Ishikawa (cell line): ENCODE data around the gene ACOT8.

Experiments
- CEBPB ChIP-seq: IDR thresholded peaks from 2 replicates; pipeline ENCODE4 v1.6.1; 2012
- CREB1 ChIP-seq: IDR thresholded peaks from 2 replicates; pipeline ENCODE4 v1.6.1; 2012; ENCODE audit warnings: low read depth
- EGR1 ChIP-seq: IDR thresholded peaks from 2 replicates; pipeline ENCODE4 v1.6.1; 2012
- EP300 ChIP-seq: IDR thresholded peaks from 2 replicates; pipeline ENCODE4 v1.6.1; 2012; ENCODE audit warnings: borderline replicate concordance
- FOXM1 ChIP-seq: IDR thresholded peaks from 2 replicates; pipeline ENCODE4 v1.6.1; 2012; ENCODE audit warnings: low read depth, borderline replicate concordance
- NFIC ChIP-seq: IDR thresholded peaks from 2 replicates; pipeline ENCODE4 v1.6.1; 2012
- RAD21 ChIP-seq: IDR thresholded peaks from 2 replicates; pipeline ENCODE4 v1.6.1; 2012; ENCODE audit warnings: low read depth
- TAF1 ChIP-seq: IDR thresholded peaks from 2 replicates; pipeline ENCODE4 v1.6.1; 2012; ENCODE audit warnings: low read depth, mild to moderate bottlenecking
- TCF12 ChIP-seq: IDR thresholded peaks from 2 replicates; pipeline ENCODE4 v1.6.1; 2012; ENCODE audit warnings: low read depth
- TEAD4 ChIP-seq: IDR thresholded peaks from 2 replicates; pipeline ENCODE4 v1.6.1; 2012
- YY1 ChIP-seq: IDR thresholded peaks from 2 replicates; pipeline ENCODE4 v1.6.1; 2012; ENCODE audit warnings: low read depth
- ZBTB7A ChIP-seq: IDR thresholded peaks from 2 replicates; pipeline ENCODE4 v1.6.1; 2012; ENCODE audit warnings: low read depth
- TF ChIP-seq, protein P1 (sequence below): IDR thresholded peaks from 2 replicates; pipeline ENCODE4 v1.6.1; 2012
- TF ChIP-seq, protein P2 (sequence below): IDR thresholded peaks from 2 replicates; pipeline ENCODE4 v1.6.1; 2012; ENCODE audit warnings: low read depth, mild to moderate bottlenecking
- TF ChIP-seq, protein P3 (sequence below): IDR thresholded peaks from 2 replicates; pipeline ENCODE4 v1.6.1; 2012

ACOT8 gene

GRCh38 chr20:45840700-45841198, 16.4 kb downstream of the ACOT8 start:
- no peak for TF ChIP-seq RAD21
- TF ChIP-seq EGR1: no peak
- TF ChIP-seq NFIC: no peak
- no peak for TF ChIP-seq CEBPB
- TF ChIP-seq, protein P1, sequence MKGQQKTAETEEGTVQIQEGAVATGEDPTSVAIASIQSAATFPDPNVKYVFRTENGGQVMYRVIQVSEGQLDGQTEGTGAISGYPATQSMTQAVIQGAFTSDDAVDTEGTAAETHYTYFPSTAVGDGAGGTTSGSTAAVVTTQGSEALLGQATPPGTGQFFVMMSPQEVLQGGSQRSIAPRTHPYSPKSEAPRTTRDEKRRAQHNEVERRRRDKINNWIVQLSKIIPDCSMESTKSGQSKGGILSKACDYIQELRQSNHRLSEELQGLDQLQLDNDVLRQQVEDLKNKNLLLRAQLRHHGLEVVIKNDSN: no peak
- no peak for TF ChIP-seq YY1
- TF ChIP-seq TAF1: no peak
- TF ChIP-seq ZBTB7A: no peak

DNA sequence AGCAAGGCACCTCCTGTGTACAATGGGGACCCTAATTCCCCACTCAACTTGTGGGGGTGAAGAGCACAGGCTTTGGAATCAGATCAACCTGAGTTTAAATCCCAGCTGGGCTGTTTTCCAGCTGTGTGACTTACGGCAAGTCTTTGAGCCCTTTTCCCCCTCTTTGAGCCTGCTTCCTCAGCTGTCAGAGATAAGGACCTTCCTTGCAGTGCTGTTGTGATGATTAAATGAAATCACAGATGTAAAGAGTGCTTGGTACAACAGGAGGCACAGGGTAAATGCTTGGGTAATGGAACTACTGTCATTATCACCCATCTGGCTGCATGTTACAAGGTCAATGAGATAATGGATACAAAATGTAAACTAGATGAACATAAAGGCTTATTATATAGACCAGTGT, 20.4 kb downstream of the ACOT8 start:
- TF ChIP-seq ZBTB7A (no peak), EGR1 (no peak), FOXM1 (no peak), TCF12 (no peak), RAD21 (no peak), EP300 (no peak), TAF1 (no peak), TEAD4 (no peak), CEBPB (no peak), CREB1 (no peak), YY1 (no peak), NFIC (no peak)
- TF ChIP-seq, protein P2, sequence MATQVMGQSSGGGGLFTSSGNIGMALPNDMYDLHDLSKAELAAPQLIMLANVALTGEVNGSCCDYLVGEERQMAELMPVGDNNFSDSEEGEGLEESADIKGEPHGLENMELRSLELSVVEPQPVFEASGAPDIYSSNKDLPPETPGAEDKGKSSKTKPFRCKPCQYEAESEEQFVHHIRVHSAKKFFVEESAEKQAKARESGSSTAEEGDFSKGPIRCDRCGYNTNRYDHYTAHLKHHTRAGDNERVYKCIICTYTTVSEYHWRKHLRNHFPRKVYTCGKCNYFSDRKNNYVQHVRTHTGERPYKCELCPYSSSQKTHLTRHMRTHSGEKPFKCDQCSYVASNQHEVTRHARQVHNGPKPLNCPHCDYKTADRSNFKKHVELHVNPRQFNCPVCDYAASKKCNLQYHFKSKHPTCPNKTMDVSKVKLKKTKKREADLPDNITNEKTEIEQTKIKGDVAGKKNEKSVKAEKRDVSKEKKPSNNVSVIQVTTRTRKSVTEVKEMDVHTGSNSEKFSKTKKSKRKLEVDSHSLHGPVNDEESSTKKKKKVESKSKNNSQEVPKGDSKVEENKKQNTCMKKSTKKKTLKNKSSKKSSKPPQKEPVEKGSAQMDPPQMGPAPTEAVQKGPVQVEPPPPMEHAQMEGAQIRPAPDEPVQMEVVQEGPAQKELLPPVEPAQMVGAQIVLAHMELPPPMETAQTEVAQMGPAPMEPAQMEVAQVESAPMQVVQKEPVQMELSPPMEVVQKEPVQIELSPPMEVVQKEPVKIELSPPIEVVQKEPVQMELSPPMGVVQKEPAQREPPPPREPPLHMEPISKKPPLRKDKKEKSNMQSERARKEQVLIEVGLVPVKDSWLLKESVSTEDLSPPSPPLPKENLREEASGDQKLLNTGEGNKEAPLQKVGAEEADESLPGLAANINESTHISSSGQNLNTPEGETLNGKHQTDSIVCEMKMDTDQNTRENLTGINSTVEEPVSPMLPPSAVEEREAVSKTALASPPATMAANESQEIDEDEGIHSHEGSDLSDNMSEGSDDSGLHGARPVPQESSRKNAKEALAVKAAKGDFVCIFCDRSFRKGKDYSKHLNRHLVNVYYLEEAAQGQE: no peak
- TF ChIP-seq, protein P3, sequence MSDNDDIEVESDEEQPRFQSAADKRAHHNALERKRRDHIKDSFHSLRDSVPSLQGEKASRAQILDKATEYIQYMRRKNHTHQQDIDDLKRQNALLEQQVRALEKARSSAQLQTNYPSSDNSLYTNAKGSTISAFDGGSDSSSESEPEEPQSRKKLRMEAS: no peak
- TF ChIP-seq, protein P1: no peak

DNA sequence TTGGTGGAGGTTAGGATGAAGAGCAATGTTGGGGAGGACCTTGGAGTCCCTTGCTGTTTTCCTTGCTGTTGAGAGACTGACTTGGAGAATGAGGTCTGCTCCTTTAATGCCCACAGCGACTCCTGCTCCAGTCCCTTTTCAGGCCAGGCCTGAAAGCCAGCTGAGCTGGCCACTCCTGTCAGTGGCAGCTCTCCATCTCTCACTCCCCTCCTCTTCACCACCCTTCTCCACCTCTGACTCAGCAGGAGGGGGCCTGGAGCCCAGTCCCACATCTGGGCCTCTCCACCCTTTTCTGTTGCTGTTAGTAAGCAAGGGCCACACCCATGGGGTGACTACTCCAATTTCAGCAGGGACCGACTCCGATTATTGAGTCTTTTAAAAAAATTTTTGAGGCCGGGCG, 21.4 kb downstream of the ACOT8 start:
- TF ChIP-seq CEBPB (no peak), FOXM1 (no peak), YY1 (no peak), TEAD4 (no peak), NFIC (no peak), EGR1 (no peak), RAD21 (no peak), TCF12 (no peak), ZBTB7A (no peak), CREB1 (no peak), EP300 (no peak)
- TF ChIP-seq, protein P1: no peak
- TF ChIP-seq, protein P2: no peak
- TF ChIP-seq, protein P3: no peak

DNA sequence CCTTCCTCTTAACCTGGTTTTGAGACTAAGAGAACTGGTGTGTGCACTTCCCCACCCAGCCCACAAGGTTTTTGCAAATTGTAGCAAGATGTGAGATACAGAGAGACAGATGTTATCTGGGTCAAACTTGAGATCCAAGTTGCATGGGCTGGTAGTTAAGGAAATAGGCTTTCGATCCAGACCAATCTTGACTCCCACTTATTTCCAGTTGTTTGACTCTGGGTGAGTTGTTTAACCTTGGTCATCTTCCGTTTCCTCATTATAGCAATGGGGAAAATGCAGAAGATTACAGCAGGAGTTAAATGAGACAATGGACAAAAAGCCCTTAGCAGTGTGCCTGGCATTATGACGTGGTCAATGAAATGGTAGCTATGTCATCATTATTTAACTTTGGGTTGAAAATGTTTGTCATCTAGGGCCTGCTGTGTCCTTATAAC, 21.8 kb downstream of the ACOT8 start:
- no peak for TF ChIP-seq YY1
- no peak for TF ChIP-seq TEAD4
- no peak for TF ChIP-seq RAD21
- TF ChIP-seq CEBPB: no peak
- TF ChIP-seq, protein P3: no peak
- TF ChIP-seq NFIC: no peak
- no peak for TF ChIP-seq TAF1
- no peak for TF ChIP-seq TCF12
- no peak for TF ChIP-seq FOXM1
- TF ChIP-seq EGR1: no peak
- TF ChIP-seq, protein P1: no peak
- TF ChIP-seq, protein P2: no peak
- TF ChIP-seq EP300: no peak
- no peak for TF ChIP-seq ZBTB7A
- TF ChIP-seq CREB1: no peak
